Kidney capillary endothelial cell (primary cell): Measurements from ENCODE around the gene NDE1.
A peak's percentile ranks its signal among the peaks of the same experiment; 100 is the strongest.
"Not testable (repeated sequence)": the region's sequence is repeated elsewhere in the genome, so short reads cannot be mapped to it uniquely, and the experiment has no call there.

Experiments
- DNase-seq: peaks from one replicate; pipeline ENCODE4 v3.0.0-alpha.2; 2018; ENCODE audit warnings: low spot score

The NDE1 gene

DNA sequence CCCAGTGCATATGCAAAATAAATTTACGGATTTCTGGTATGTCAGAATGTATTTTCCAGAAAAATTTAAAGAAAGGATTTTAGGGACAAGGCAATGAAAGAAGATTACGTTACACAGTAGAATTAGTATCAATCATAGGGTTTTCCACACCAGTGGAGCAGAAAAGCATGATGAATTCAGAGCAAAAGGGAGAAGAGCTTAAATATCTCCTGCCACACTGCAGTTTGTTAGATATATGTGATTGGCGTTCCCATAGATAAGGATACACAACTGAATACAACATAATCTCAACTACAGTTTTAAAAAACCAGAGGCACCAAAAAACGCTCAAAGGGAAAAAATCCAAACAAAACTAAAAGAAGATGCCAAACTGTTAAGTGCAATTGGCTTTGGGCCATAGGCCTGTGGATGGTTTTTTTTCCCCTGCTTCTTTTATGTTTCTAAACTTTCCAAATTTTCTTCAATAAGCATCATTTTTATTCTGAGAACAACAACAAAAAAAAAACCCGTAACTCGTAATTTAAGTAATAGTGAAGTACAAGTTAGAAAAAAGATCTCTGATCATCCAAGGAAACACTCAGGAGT lies 29.3 kb upstream of the NDE1 start:
- DNase-seq = no peak

GRCh38 chr16:15621456-15621855 lies 28.6 kb upstream of the NDE1 start:
- no peak for DNase-seq

- no peak for DNase-seq
Observed at GRCh38 chr16:15621889-15622288, 28.2 kb upstream of the NDE1 start.

- no peak for DNase-seq
Observed at GRCh38 chr16:15631730-15632409, 18.2 kb upstream of the NDE1 start.

- DNase-seq = no peak
Observed at GRCh38 chr16:15635926-15636325, 14.1 kb upstream of the NDE1 start.

DNA sequence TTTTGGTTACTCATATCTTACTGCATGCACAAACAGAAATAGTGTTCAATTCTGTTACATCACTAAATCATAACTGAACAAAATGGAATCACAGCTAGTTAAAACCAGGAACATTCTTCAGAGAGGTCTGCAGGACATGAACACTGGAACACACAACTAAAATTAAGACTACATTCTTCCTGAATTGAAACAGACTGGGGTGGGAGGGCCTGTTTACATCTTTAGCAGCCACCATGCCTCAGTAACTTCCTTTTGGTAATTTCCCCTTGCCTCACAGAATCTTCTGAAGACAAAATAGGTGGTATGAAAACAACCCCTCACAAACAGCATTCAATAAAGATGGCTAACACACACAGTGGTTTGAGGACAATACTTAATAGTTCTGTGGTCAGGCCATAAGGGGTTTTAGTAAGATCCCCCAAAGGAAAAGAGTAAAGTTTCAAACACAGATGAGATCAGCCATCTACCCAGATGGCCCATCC lies 13.6 kb upstream of the NDE1 start:
- no peak for DNase-seq

- DNase-seq = no peak
Observed at GRCh38 chr16:15639061-15639568, 10.9 kb upstream of the NDE1 start.

DNA sequence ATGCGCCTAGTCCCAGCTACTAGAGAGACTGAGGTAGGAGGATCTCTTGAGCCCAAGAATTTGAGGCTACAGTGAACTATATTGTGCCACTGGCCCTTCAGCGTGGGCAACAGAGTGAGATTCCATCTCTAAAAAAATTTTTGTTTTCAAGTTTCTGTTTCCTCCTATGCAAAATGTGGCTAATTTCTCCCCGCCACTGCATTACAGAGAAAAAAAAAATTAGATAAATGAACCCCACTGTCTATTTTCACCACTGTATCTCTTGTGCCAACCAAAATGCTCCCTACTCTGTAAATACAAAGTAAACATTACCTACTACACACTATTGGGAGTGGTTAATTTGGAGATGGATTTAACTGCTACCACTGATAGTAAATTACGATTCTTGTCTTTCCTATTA lies 9.1 kb upstream of the NDE1 start:
- DNase-seq = no peak

- DNase-seq = no peak
Observed at GRCh38 chr16:15641753-15642556, 8.1 kb upstream of the NDE1 start.

DNA sequence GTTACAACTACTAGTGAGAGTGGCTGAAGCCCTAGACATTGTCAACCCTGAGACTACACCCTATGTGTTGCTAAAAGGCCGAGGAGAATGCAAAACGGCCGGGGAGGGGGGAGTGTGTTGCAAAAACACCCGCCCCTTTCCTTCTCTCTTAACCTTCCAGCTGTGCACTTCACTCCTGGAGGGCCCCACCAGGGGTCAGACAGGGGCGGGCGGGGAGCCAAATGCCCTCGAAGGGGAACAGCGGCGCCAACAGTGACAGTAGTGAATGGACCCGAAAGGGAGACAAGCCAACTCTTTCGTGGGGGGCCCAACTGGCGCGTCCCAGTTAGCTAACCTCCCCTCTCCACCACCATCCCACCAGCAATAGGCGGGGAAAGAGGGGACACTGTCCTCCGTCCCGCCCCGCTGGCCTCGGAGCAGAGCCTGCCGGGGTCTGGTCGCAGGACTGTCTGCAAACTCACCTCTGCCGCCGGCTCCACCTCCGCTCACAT lies 7.4 kb upstream of the NDE1 start:
- DNase-seq = peak; percentile 50

- DNase-seq = peak; percentile 94
Observed at GRCh38 chr16:15643048-15643945, 6.7 kb upstream of the NDE1 start, which contains the start of gene MARF1. TSS of gene MARF1 (minus strand) at chr16:15643154. CDS start at chr16:15639233, 3,921 bp downstream.

DNA sequence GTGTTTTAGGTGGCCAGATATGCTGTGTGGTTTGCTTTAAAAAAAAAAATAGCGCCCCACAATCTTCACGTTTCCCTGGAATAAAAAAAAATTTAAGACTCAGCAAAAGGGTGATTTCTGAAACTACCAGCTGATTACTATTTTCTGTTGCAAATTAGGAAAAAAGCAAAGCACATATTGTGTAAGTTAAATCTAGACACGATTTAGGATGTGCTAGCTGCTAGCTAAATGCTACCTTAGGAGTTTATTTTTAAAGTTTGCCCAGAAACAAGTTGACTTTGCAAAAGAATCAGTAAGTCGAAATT lies 6.1 kb upstream of the NDE1 start:
- DNase-seq = no peak

DNA sequence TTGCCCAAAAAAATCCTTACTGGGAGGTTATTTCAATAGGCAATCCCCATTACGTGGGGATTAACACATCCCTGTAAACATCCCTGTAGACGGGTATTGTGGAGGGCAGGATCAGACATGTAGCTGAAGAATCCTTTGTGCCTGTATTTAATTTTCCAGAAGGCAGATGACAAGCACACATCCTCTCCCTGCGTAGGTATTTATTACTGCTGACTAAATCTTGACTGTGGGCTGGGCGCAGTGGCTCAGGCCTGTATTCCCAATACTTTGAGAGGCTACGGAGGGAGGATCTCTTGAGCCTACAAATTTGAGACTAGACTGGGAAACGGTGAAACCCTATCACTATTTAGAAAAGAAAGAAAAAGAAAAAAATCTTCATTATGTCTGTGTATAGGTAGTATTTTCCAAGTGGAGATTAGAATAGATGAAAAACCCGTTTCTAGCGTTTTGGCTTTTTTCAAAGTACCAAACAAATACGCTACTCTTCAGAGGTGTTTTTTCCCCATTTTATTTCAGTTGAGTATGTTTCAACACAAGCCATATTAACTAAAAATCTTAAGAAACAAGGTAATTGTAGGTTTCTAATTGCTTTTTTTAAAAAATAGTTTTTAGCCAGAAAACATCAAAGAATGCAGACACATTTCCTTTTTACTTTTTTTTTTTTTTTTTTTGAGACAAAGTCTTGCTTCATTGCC lies 5.6 kb upstream of the NDE1 start:
- DNase-seq = peak; percentile 14

- DNase-seq = peak; percentile 21
Observed at GRCh38 chr16:15644962-15645465, 5.0 kb upstream of the NDE1 start.

DNA sequence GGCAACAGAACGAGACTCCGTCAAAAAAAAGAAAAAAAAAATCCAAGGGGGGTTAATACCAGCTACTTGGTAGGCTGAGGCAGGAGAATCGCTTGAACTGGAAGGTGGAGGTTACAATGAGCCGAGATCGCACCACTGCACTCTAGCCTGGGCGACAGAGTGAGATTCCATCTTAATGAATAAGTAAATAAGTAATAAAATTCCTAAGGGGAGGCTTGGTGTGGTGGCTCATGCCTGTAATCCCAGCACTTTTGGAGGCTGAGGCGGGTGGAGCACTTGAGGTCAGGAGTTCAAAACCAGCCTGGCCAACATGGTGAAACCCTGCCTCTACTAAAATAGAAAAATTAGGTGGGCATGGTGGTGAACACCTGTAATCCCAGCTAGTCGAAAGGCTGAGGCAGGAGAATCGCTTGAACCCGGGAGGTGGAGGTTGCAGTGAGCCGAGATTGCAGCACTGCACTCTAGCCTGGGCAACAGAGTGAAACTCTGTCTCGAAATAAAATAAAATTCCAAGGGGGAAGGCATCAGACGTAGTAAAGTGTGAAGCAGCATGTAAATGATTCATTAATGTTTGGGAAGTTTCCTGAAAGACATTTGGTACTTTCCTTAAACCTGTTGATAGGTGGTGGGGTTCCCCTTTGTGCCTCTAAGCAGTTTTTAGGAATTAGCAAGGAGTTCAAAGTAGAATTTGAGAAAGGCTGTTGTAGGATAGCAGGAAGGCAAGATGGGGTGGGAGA lies 3.3 kb upstream of the NDE1 start:
- DNase-seq = not testable (repeated sequence)

DNA sequence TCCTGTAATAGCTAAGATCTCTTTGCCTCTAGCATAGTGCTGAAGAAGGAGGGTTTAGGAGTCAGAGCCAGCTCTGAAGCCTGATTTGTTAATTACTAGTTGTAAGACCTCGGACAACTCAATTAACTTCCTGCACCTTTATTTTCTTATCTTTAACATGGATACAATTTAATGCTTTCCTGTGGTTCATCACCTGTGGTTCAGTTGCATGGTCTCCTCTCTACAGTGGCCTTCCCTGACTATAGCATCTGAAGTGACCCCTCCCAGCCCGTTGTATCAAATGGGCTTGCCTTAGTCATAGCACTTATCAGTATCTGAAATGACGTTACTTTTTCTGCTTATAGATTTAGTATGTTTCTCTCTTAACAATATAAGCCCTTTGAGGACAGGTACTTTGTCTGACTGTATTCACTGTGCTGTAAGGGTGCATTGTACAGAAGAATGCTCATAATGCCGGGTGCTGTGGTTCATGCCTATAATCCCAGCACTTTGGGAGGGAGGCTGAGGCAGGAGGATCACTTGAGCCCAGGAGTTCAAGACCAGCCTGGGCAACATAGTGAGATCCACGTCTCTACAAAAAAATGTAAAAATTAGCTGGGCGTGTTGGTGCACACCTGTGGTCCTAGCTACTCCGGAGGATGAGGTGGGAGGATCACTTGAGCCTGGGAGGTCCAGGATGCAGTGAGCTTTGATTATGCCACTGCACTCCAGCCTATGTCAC lies 2.6 kb upstream of the NDE1 start:
- no peak for DNase-seq

GRCh38 chr16:15648135-15648730 lies 1.8 kb upstream of the NDE1 start:
- DNase-seq = no peak

- not testable (repeated sequence) for DNase-seq
Observed at GRCh38 chr16:15649311-15649710, 734 bp upstream of the NDE1 start.

DNA sequence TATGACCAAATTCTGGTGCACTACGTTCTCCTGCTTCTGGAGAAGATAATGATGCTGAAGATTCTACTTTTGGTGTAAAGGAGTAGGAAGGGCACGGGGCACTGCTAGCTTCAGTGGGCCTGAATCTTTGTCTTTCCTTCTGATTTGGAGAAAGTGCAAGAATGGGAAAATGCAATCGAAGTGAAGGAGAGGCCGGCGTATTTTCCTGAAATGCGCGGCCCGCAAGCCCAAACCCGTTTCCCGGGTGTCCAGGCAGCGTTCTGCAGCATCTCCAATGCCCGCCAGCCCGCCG lies 372 bp upstream of the NDE1 start:
- no peak for DNase-seq
